SK-N-SH (cell line): ENCODE results near the gene SLC9A2. TPM values are rescaled to one million over a fixed set of nuclear protein-coding genes. Genes with fewer than 3 reads are reported as not detected.

ENCODE experiments used
- CTCF ChIA-PET: fragments of 300-600, 350-600 bp; formaldehyde crosslinking; extraction: SDS; loops from one replicate; lab custom pipeline; 2021; lab: Yijun Ruan, JAX
- POLR2A ChIA-PET: fragments of 350-600 bp; sonication (Branson Sonifier 250); formaldehyde crosslinking; extraction: SDS; loops from one replicate; lab custom pipeline; 2020; ENCODE audit warnings: antibody characterized with exemption, inconsistent platforms; lab: Yijun Ruan, JAX
- DNase-seq: peaks from one replicate; pipeline ENCODE4 v3.0.0; 2012
- H2AFZ ChIP-seq: fragments of 200-600 bp; sonication (generic); 2 replicates; pipeline ENCODE4 v1.8.1; 2016; ENCODE audit warnings: antibody characterized with exemption, mild to moderate bottlenecking, low read depth
- H3F3A ChIP-seq: fragments of 200-600 bp; sonication (generic); replicated peaks from 2 replicates; pipeline ENCODE3; 2016; ENCODE audit warnings: antibody characterized with exemption, mild to moderate bottlenecking; ENCODE audit not compliant: insufficient read depth
- H3K27ac ChIP-seq, 2 experiments: fragments of 200-500 bp in 1 of 2; fragments of 200-600 bp in 1 of 2; sonication (Bioruptor generic) in 1 of 2; sonication (generic), shearing (Covaris generic) in 1 of 2; 2 replicates each; pipeline versions ENCODE4 v1.5.1 to v1.6.1; 2014 to 2016; ENCODE audit warnings: low read depth in 2 of 2, inconsistent platforms in 1 of 2, low read length in 1 of 2, mild to moderate bottlenecking in 1 of 2, mixed read lengths in 1 of 2
- H3K27me3 ChIP-seq: fragments of 200-600 bp; sonication (generic), shearing (Covaris generic); 2 replicates; pipeline ENCODE4 v1.6.1; 2016; ENCODE audit warnings: mixed run types; ENCODE audit not compliant: insufficient read depth
- H3K36me3 ChIP-seq, 2 experiments: fragments of 200-500 bp in 1 of 2; fragments of 200-600 bp in 1 of 2; sonication (Bioruptor generic) in 1 of 2; sonication (generic) in 1 of 2; replicated peaks in 1 of 2; 2 replicates each; pipeline versions ENCODE3 to v1.5.1; 2014 to 2016; ENCODE audit warnings: low read length in 1 of 2, mild to moderate bottlenecking in 1 of 2; ENCODE audit not compliant: insufficient read depth in 2 of 2, control insufficient read depth in 1 of 2
- H3K4me1 ChIP-seq, 2 experiments: fragments of 200-500 bp in 1 of 2; fragments of 200-600 bp in 1 of 2; sonication (Bioruptor generic) in 1 of 2; sonication (generic), shearing (Covaris generic) in 1 of 2; 2 replicates each; pipeline versions ENCODE4 v1.5.1 to v1.6.1; 2014 to 2016; ENCODE audit warnings: low read depth in 1 of 2, low read length in 1 of 2, mixed run types in 1 of 2; ENCODE audit not compliant: insufficient read depth in 2 of 2, control insufficient read depth in 1 of 2
- H3K4me2 ChIP-seq: fragments of 200-600 bp; sonication (generic), shearing (Covaris generic); 2 replicates; pipeline ENCODE4 v1.6.1; 2017; ENCODE audit warnings: mixed run types
- H3K4me3 ChIP-seq, 2 experiments: fragments of 200-500 bp in 1 of 2; fragments of 200-600 bp in 1 of 2; sonication (Bioruptor generic) in 1 of 2; sonication (generic), shearing (Covaris generic) in 1 of 2; 2 replicates each; pipeline versions ENCODE4 v1.5.1 to v1.8.1; 2014 to 2016; ENCODE audit warnings: low read depth in 2 of 2, inconsistent platforms in 1 of 2, low read length in 1 of 2, mild to moderate bottlenecking in 1 of 2, mixed read lengths in 1 of 2, moderate library complexity in 1 of 2
- H3K79me2 ChIP-seq: fragments of 200-600 bp; sonication (generic); 2 replicates; pipeline ENCODE4 v1.8.1; 2017; ENCODE audit warnings: mild to moderate bottlenecking; ENCODE audit not compliant: insufficient read depth
- H3K9ac ChIP-seq: fragments of 200-600 bp; sonication (generic); 2 replicates; pipeline ENCODE4 v1.6.1; 2017; ENCODE audit warnings: mixed run types
- H3K9me2 ChIP-seq: fragments of 200-600 bp; sonication (generic); 2 replicates; pipeline ENCODE4 v1.6.1; 2017; ENCODE audit warnings: mixed run types
- H3K9me3 ChIP-seq: fragments of 200-600 bp; sonication (generic); 2 replicates; pipeline ENCODE4 v1.6.1; 2017; ENCODE audit warnings: mixed run types, mild to moderate bottlenecking, moderate library complexity
- H4K20me1 ChIP-seq: fragments of 200-600 bp; sonication (generic); 2 replicates; pipeline ENCODE4 v1.6.1; 2017; ENCODE audit warnings: mild to moderate bottlenecking, mixed run types; ENCODE audit not compliant: insufficient read depth
- ELF1 ChIP-seq: IDR thresholded peaks from 2 replicates; pipeline ENCODE4 v1.4.0; 2012
- EP300 ChIP-seq, 2 experiments: IDR thresholded peaks; 2 replicates each; pipeline versions ENCODE4 v1.4.0 to v1.6.1; 2012; ENCODE audit warnings: borderline replicate concordance in 1 of 2, low read depth in 1 of 2, low read length in 1 of 2
- FOSL2 ChIP-seq: IDR thresholded peaks from 2 replicates; pipeline ENCODE4 v1.4.0; 2012; ENCODE audit warnings: low read depth, mild to moderate bottlenecking, moderate library complexity, borderline replicate concordance
- FOXJ3 ChIP-seq: sonication (generic); formaldehyde crosslinking; IDR thresholded peaks from 2 replicates; pipeline ENCODE4 v1.5.1; 2020; ENCODE audit warnings: mild to moderate bottlenecking, missing genetic modification reagents
- FOXM1 ChIP-seq: IDR thresholded peaks from 2 replicates; pipeline ENCODE4 v1.4.0; 2012; ENCODE audit warnings: low read depth, mild to moderate bottlenecking
- GABPA ChIP-seq: IDR thresholded peaks from 2 replicates; pipeline ENCODE4 v1.4.0; 2012; ENCODE audit warnings: low read depth, mild to moderate bottlenecking
- JUND ChIP-seq: IDR thresholded peaks from 2 replicates; pipeline ENCODE4 v1.4.0; 2012
- NRF1 ChIP-seq: IDR thresholded peaks from 2 replicates; pipeline ENCODE4 v1.6.1; 2012; ENCODE audit warnings: low read depth, mild to moderate bottlenecking, low read length
- PBX3 ChIP-seq: IDR thresholded peaks from 2 replicates; pipeline ENCODE4; 2012
- POLR2AphosphoS5 ChIP-seq: IDR thresholded peaks from 2 replicates; pipeline ENCODE4 v1.6.1; 2012; ENCODE audit warnings: low read depth, low read length
- RXRA ChIP-seq: IDR thresholded peaks from 2 replicates; pipeline ENCODE4 v1.4.0; 2012; ENCODE audit warnings: low read depth, mild to moderate bottlenecking, borderline replicate concordance
- TAF1 ChIP-seq: IDR thresholded peaks from 2 replicates; pipeline ENCODE4 v1.6.1; 2012; ENCODE audit warnings: low read depth, mild to moderate bottlenecking, low read length, moderate library complexity, borderline replicate concordance
- USF1 ChIP-seq: IDR thresholded peaks from 2 replicates; pipeline ENCODE4 v1.4.0; 2012; ENCODE audit warnings: low read depth, borderline replicate concordance
- YY1 ChIP-seq: IDR thresholded peaks from 2 replicates; pipeline ENCODE4 v1.4.0; 2012; ENCODE audit warnings: low read depth, mild to moderate bottlenecking
- ZBTB33 ChIP-seq: IDR thresholded peaks from 2 replicates; pipeline ENCODE4 v1.4.0; 2012; ENCODE audit warnings: low read depth, borderline replicate concordance
- WGBS: methylation state at CpG from one replicate; pipeline ENCODE4 v1.1.6; 2017; ENCODE audit warnings: low lambda C conversion rate; 5-methylcytosine and 5-hydroxymethylcytosine counted together
- polyA plus RNA-seq, 3 experiments: library from polyadenylated mRNA; depleted of rRNA; stranded (reverse); fragments of >200 nt; gene quantifications; 2 replicates each; pipeline ENCODE4 v1.2.3, GENCODE V29; 2012
- TF ChIP-seq, protein P1 (sequence below): fragments of 200-600 bp; sonication (generic); IDR thresholded peaks from 2 replicates; pipeline ENCODE4 v1.6.1; 2017; ENCODE audit warnings: antibody characterized with exemption, mild to moderate bottlenecking, moderate library complexity
- TF ChIP-seq, protein P2 (sequence below): fragments of 150-350 bp; IDR thresholded peaks from 2 replicates; pipeline ENCODE4 v1.6.1; 2016; ENCODE audit warnings: mild to moderate bottlenecking, low read depth, low read length

The SLC9A2 gene
- polyA plus RNA-seq, 1 of the 3 experiments (the other 2 are of a cell fraction) = not detected

DNA sequence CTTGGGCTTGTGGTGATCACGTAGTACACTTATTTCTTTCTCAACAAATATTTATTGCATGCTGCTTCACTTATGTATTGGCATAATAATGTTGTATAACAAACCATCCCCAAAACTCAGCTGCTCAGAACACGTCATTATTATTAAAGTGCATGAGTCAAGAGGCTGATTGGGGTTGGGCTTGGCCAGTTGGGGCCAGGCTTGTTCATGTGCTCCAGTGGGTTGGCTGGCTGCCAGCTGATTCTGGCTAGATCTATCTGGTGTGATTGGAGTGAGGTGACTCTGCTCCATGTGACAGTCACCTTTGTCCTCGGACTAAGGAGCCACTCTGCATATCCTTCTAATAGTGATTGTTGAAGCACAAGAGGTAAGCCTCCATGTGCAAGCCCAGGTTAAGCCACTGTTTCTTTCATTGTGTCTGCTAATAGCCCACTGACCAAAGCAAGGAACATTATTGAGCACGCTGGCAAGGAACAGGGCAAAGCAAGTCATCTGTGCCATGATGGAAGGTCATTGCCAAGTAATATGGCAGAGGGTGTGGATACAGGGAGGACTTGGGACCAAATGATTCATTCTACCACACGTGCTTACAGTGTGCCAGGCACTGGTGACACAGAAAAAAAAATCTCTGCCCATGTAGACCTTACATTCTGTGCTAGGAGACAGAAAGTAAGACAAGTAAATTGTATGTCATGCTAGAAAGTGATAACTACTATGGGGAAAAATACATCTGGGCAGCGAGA, 79.2 kb downstream of the SLC9A2 start:
- POLR2A ChIA-PET = no interaction called here
- 7% methylated on average over 6 of the region's 6 CpGs for WGBS
- H3K9me3 ChIP-seq = no peaks in the 10 kb centered on the region
- H3K4me1 ChIP-seq = no peaks in the 10 kb centered on the region
- H3K9me2 ChIP-seq = no peaks in the 10 kb centered on the region
- H3K36me3 ChIP-seq = no peaks in the 10 kb centered on the region
- DNase-seq = no peak
- H2AFZ ChIP-seq = no peak overlapping the region
- no peak for TF ChIP-seq YY1
- no peak for TF ChIP-seq TAF1
- TF ChIP-seq JUND = no peak
- no peak for TF ChIP-seq NRF1
- no peak for TF ChIP-seq PBX3
- no peak for TF ChIP-seq FOXM1
- TF ChIP-seq USF1 = no peak
- TF ChIP-seq, protein P1, sequence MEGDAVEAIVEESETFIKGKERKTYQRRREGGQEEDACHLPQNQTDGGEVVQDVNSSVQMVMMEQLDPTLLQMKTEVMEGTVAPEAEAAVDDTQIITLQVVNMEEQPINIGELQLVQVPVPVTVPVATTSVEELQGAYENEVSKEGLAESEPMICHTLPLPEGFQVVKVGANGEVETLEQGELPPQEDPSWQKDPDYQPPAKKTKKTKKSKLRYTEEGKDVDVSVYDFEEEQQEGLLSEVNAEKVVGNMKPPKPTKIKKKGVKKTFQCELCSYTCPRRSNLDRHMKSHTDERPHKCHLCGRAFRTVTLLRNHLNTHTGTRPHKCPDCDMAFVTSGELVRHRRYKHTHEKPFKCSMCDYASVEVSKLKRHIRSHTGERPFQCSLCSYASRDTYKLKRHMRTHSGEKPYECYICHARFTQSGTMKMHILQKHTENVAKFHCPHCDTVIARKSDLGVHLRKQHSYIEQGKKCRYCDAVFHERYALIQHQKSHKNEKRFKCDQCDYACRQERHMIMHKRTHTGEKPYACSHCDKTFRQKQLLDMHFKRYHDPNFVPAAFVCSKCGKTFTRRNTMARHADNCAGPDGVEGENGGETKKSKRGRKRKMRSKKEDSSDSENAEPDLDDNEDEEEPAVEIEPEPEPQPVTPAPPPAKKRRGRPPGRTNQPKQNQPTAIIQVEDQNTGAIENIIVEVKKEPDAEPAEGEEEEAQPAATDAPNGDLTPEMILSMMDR = no peak
- no peak for TF ChIP-seq FOXJ3
- no peak for TF ChIP-seq GABPA
- no peak for TF ChIP-seq ELF1
- TF ChIP-seq EP300 (IDR thresholded peaks at IDR 0.05; ENCODE audit: borderline replicate concordance in 1 of 2, low read depth in 1 of 2, low read length in 1 of 2) = no peak
- TF ChIP-seq, protein P2, sequence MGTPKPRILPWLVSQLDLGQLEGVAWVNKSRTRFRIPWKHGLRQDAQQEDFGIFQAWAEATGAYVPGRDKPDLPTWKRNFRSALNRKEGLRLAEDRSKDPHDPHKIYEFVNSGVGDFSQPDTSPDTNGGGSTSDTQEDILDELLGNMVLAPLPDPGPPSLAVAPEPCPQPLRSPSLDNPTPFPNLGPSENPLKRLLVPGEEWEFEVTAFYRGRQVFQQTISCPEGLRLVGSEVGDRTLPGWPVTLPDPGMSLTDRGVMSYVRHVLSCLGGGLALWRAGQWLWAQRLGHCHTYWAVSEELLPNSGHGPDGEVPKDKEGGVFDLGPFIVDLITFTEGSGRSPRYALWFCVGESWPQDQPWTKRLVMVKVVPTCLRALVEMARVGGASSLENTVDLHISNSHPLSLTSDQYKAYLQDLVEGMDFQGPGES = no peak
- no peak for TF ChIP-seq POLR2AphosphoS5
- TF ChIP-seq ZBTB33 = no peak
- TF ChIP-seq FOSL2 = no peak
- TF ChIP-seq RXRA = no peak
- TF ChIP-seq, all 33 proteins: peak for 0
- H3K9ac ChIP-seq = no peak overlapping the region
- H3K4me2 ChIP-seq = no peak overlapping the region
- peaks cover 19% of the 10 kb centered on the region for H3K27me3 ChIP-seq
- H3K27ac ChIP-seq = no peak overlapping the region
- CTCF ChIA-PET = no interaction called here
- no peaks in the 10 kb centered on the region for H3K79me2 ChIP-seq
- H4K20me1 ChIP-seq = no peaks in the 10 kb centered on the region
- H3F3A ChIP-seq = no peaks in the 10 kb centered on the region
- H3K4me3 ChIP-seq = no peak overlapping the region
